T-helper 2 cell treated with Interferon-gamma antibody and Interleukin-4, amounts not matched to agents 100 ng/mL and 5 ng/mL, for 36 hours (primary cell): ENCODE results near the gene MARK3. TPM values are rescaled to one million over a fixed set of nuclear protein-coding genes. Genes with fewer than 3 reads are reported as not detected.

Source experiments
- intact Hi-C: fragments of 100-400 bp; cut with micrococcal nuclease; formaldehyde crosslinking; loops from one replicate; pipeline ENCODE4 v1.15.1; 2023
- total RNA-seq: library from RNA; stranded (reverse); gene quantifications from 2 replicates; pipeline ENCODE4 v1.2.3, GENCODE V29; 2022

The MARK3 gene
- total RNA-seq, 1 donor from 2014 or later, result 78.0 TPM

GRCh38 chr14:103546652-103547454 lies 161.6 kb downstream of the MARK3 start:
- intact Hi-C loops, result loop anchor here (1.0 kb wide), 2 partner anchors 29 to 47 kb away; no protein-coding TSS in a partner anchor

GRCh38 chr14:103547455-103547940 lies 162.3 kb downstream of the MARK3 start:
- intact Hi-C loops, result no loop called here

DNA sequence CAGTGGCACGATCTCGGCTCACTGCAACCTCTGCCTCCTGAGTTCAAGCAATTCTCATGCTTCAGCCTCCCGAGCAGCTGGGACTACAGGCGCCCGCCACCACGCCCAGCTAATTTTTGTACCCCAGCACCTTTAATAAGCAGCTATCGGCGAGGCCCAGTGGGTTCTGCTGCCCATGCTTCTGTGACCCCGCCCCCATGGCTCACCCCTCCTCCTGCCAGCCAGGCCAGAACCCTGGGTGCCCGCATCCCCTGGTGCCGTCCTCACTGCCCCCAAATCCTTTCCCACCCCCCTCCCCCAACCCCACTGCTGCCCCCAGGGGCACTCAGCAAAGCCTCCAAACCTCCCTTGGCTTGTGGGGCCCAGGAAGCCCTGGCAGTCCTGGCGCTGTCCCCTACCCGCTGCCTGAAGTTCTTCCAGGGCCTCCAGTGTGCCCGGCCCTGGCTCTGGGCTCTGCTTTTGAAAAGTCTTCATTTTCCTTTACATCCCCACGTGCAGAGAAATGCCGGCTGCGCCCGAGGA lies 162.8 kb downstream of the MARK3 start:
- intact Hi-C loops, result no loop called here

GRCh38 chr14:103548463-103549351 lies 163.5 kb downstream of the MARK3 start:
- intact Hi-C loops, result no loop called here

DNA sequence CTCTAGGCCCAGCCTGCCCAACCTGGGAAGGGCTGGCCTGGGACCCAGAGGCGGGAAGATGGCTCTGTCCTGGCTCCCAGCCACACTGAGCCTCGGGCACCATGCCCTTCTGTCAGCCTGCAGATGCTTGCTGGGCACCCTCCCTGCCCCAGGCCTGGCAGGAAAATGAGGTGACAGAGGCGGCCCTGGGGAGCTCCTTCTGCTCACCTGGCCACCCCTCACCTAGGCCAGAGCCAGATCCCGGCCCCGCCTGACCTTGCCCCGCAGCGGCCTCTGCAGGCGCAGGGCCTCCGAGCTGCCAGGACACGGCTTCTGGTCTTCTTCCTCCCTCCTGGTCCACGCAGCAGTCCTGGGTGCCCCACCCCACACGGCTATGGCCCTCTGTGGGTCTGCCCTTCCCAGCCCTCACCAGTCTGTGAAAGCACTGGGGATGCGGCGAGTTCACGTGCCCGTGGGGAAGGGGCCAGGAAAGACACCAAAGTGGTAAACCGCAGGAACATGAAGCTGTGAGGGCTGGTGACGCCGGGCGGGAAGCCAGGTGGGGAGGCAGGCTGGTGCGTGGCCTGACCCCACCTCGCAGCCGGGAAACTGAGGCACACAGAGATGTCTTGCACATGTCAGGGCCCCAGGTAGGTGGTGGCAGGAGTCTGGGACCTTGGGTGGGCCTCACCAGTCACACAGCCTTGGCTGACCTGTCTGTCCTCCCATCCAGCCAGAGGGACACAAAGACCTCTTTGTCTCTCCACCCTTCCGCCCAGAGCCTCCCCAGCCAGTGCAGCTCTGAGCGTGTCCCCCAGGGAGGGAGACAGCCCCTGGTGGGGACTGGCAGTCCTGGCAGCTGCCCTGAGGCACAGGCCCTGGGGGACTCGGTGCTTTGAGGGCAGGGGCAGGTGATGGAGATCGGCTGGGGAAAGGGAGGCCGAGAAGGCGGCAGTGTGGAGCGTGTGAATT lies 164.4 kb downstream of the MARK3 start:
- intact Hi-C loops, result no loop called here

GRCh38 chr14:103550451-103551337 lies 165.5 kb downstream of the MARK3 start:
- intact Hi-C loops, result no loop called here

GRCh38 chr14:103551338-103551762 lies 166.1 kb downstream of the MARK3 start:
- intact Hi-C loops, result no loop called here

DNA sequence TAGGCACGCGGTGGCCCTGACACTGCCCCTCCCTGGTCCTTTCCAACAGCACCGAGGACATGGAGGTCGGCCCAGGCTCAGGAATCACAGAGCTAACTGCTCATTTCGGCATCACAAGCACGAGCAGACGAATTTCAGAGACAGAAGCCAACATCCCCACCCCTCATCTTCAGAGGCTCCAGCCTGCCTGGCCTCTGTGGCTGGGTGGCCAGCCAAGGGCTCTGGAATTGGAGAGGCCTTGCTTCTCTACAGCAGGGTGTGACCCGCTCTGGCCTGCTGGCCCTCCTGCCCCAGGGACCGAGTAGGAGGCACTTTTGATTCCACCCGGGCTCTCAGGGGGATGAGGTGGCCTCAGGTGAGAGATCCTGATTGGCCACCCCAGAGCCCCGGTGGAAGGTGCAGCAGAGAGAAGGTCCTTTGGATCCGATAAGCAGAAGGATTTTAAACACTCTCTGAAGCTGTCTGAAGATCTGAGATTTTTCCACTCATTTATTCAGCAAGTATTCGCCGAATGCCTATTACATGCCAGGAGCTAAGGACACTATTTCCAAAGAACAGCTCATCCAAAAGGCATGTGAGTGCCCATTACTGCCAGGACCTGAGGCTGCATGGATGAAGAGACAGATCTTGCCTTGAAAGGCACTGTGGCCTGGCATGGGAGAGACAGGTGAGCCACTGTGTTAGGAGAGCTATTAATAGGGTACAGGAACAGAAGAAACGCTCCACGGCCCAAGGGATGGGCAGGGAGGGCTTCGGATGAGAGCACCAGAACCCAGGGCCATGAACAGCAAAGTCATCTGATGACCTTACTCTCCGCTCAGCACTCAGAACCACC lies 167.0 kb downstream of the MARK3 start:
- intact Hi-C loops, result no loop called here

DNA sequence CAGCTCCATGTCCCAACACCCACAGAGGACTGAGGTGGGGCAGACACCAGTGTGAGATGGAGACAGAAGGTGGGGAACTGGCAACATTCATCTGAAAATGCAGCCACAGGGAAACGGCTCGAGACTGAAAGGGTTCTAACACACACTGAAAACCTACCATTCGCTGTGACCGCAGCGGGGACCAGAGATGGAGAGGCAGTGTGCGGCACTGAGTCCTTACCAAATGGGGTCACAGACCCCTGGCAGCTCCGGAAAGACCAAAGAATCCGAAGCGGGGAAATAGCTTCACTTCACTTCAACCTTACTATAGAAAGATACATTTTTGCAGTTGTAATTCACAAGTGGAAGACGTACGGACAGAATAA lies 167.6 kb downstream of the MARK3 start:
- intact Hi-C loops, result no loop called here

Other genes starting within 250 kb of the MARK3 start
- 206 and 210 TPM in 2 replicates for gene EIF5, start 51.2 kb upstream of the MARK3 start, total RNA-seq
- 4.8 and 5.3 TPM in 2 replicates for gene CKB, start 137.4 kb downstream of the MARK3 start, total RNA-seq
- gene TRMT61A, start 143.8 kb downstream of the MARK3 start, total RNA-seq, result 10.0 and 11.2 TPM in 2 replicates
- gene BAG5, start 177.2 kb downstream of the MARK3 start, total RNA-seq, result 31.0 and 32.3 TPM in 2 replicates
- 25.9 and 29.2 TPM in 2 replicates for gene COA8, start 177.5 kb downstream of the MARK3 start, total RNA-seq
- gene KLC1, start 243.8 kb downstream of the MARK3 start, total RNA-seq, result 151 and 154 TPM in 2 replicates